Activated CD4-positive, alpha-beta T cell treated with anti-CD3 and anti-CD28 coated beads for 48 hours (primary cell): Measurements from ENCODE around the gene SMAD1.
"Not testable (repeated sequence)": the region's sequence is repeated elsewhere in the genome, so short reads cannot be mapped to it uniquely, and the experiment has no call there.

Experiments used
- DNase-seq: peaks from one replicate; pipeline ENCODE4 v3.0.0-alpha.2; 2020

The SMAD1 gene

GRCh38 chr4:145566086-145566708, 84.5 kb downstream of the SMAD1 start:
- DNase-seq, result no peak

GRCh38 chr4:145566768-145567167, 85.1 kb downstream of the SMAD1 start:
- no peak for DNase-seq

GRCh38 chr4:145567516-145567915, 85.9 kb downstream of the SMAD1 start:
- DNase-seq, result no peak

- DNase-seq, result not testable (repeated sequence)
Observed at GRCh38 chr4:145574546-145574945, 92.9 kb downstream of the SMAD1 start.

- DNase-seq, result no peak
Observed at GRCh38 chr4:145580906-145581305, 99.3 kb downstream of the SMAD1 start.

GRCh38 chr4:145583191-145584055, 101.8 kb downstream of the SMAD1 start:
- no peak for DNase-seq

- no peak for DNase-seq
Observed at GRCh38 chr4:145587088-145587754, 105.6 kb downstream of the SMAD1 start.

- DNase-seq, result not testable (repeated sequence)
Observed at GRCh38 chr4:145589381-145589780, 107.7 kb downstream of the SMAD1 start.

GRCh38 chr4:145589916-145590702, 108.5 kb downstream of the SMAD1 start:
- no peak for DNase-seq

- no peak for DNase-seq
Observed at GRCh38 chr4:145602129-145602760, 120.6 kb downstream of the SMAD1 start.

- DNase-seq, result no peak
Observed at GRCh38 chr4:145605941-145606340, 124.3 kb downstream of the SMAD1 start.
